GM08714 (cell line): ENCODE data around the gene NR4A1.

ENCODE experiments used
- H3K4me3 ChIP-seq: fragments of 200-500 bp; sonication (Bioruptor generic); 2 replicates; pipeline ENCODE4 v1.5.1; 2014; ENCODE audit warnings: mild to moderate bottlenecking, low read length, inconsistent platforms
- ZNF274 ChIP-seq: IDR thresholded peaks from 2 replicates; pipeline ENCODE4 v1.6.1; 2012; ENCODE audit warnings: mild to moderate bottlenecking, low read depth, low read length

The NR4A1 gene

DNA sequence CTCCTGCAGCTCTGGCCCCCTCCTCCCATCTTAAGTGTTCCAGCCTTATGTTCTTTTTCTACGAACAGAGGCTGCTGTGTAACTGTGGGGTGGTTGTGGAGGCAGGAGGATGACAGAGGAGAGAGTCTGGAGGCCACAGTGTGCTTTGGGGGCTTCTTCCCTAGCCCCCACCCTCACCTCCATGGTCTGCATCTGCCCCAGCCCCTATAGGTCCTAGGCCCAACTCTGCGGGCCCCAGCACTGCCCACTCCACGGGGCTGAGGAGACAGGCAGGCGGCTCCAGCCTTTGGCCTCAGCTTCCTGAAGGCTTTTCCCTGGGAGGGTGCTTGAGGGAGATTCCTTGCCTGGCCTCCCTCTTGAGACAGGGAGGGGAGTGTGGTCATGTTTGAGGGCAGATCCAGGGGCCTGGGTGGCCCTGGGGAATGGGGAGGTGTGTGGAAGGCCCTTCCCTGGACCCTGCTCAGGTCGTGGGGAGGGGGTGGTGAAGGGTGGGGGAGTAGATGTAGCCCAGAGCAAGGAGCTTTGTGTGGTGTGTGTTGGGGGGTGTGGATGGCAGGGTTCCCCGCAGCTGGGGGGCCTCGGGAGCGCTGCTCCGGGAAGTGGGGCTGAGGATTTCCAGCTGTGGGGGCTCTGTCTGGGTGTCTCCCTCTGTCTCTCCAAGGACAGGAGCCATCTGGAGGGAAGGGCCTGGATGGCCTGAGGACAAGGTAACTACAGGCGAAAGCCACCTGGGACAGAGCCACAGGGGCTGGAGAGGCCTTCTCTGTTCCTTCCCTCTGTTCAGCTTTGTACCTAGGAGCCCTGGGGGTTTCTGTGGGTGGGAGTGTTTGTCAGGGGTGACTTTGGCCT, 29.4 kb downstream of the NR4A1 start:
- H3K4me3 ChIP-seq, result no peak overlapping the region
- no peak for TF ChIP-seq ZNF274

DNA sequence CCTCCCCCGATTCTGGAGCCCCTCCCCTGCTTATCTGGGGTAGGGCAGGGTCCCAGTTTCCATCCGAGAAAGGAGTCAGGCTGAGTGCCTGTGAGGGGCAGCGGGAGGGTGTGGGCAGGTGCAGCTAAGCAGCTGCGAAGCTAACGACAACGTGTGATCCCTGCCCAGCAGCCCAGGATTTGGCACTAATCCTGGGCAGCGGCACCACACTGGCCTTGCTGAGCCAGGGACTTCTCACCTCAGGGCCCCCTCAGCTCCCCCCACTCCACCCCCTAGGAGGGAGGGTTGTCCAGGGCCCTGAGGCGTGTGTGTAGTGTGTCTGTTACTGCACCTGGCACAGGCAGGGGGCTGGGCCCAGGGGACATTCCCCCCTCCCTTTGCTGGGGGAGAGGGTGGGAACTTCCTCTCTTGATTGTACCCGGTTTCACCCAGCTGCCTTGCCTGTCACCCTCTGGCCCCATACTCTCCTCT, 30.1 kb downstream of the NR4A1 start:
- no peak overlapping the region for H3K4me3 ChIP-seq

DNA sequence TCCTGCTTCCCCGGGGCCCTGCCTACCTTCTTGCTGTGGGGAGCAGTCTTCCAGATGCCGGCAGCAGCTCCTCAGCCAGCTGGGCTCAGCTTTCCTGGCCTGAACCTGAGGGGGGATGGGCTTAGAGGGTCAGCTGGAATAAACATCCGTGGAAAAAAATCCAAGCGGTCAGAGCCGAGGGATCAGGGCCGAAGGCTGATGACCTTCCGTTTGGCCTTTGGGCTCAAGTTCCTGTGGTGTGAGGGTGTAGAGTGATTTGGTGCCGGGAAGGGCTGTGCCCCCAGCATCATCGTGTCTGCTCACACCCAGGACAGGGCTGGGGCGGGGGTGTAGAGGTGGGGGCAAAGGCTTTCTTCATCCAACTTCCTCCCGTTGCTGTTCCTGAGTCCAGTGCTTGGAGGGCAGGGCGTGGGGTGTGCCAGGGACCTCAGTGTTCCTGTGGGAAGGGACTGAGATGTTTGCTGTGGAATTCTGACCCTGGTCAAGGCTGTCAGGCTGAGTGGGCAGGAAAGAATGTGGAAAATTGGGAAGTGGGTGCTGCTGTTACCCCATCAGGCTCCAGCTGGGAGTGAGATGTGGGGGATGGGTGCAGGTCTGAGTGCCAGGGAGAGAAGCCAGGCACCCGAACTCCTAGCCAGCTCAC, 30.9 kb downstream of the NR4A1 start:
- H3K4me3 ChIP-seq, result no peak overlapping the region
- TF ChIP-seq ZNF274, result no peak

More for the DNA sequence above, 30.1 kb downstream of the NR4A1 start:
- TF ChIP-seq ZNF274, result no peak

DNA sequence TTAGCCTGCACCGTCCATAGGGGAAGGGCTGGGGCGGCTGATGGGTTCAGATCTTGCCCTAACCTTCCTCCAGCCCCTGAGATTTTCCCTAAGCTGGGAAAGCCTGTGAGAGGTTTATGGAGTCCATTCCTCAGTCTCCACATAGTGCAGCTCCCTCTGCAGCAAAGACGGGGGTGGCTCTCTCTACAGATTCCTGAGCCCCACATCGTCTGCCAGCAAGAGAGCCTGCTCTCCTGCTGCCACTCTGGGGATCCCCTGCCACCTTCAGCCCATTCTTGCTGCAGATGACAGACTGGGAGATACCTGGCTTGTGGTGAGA, 31.4 kb downstream of the NR4A1 start:
- TF ChIP-seq ZNF274, result no peak

DNA sequence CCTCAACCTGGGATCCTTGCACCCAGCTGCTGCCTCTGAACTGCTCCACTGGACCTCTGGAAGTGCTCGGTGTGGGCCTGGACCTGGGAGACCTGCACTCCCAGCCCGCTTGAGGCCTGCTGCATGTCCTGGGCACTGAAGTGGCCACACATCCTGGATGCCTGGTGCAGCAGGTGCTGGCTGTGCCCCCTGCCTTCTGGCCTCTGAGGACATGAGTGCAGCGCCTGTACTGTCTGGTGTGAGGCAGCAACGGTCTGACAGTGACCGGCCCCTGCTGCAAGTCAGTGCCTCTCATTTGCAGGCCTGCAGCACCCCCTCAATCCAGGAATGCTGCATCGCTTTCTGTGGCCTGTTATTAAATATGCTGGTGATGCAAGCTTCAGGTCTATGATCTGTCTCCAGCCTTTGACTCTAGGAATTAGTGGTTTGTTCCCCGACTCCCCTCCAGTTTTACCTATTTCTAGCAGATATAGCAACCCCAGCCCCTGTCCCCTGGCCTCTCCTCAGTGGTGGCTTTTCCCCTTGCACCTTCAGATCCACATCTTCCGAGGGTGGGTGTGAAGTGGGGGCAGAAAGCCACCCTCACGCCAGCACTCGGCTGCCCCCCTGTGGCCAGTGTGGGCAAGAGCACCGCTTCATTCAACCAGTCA, 31.9 kb downstream of the NR4A1 start:
- H3K4me3 ChIP-seq, result no peak overlapping the region
- no peak for TF ChIP-seq ZNF274

More for the DNA sequence above, 31.4 kb downstream of the NR4A1 start:
- H3K4me3 ChIP-seq, result no peak overlapping the region

DNA sequence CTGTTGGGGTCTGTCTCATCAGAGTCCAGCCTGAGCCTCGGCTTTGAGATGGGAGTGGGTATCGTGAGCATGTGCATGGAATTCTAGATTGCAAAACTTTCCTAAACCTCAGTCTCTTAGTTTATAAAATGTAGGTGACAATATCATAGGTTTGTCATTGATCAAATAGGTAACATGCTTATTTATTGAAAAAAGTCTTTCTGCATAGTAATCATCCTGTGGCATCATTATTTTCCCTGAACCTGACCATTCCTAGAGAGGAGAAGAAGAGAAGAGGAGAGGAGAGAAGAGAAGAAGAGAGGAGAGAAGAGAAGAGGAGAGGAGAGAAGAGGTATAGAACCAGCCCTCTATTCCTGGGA, 32.4 kb downstream of the NR4A1 start:
- no peak overlapping the region for H3K4me3 ChIP-seq
- no peak for TF ChIP-seq ZNF274

DNA sequence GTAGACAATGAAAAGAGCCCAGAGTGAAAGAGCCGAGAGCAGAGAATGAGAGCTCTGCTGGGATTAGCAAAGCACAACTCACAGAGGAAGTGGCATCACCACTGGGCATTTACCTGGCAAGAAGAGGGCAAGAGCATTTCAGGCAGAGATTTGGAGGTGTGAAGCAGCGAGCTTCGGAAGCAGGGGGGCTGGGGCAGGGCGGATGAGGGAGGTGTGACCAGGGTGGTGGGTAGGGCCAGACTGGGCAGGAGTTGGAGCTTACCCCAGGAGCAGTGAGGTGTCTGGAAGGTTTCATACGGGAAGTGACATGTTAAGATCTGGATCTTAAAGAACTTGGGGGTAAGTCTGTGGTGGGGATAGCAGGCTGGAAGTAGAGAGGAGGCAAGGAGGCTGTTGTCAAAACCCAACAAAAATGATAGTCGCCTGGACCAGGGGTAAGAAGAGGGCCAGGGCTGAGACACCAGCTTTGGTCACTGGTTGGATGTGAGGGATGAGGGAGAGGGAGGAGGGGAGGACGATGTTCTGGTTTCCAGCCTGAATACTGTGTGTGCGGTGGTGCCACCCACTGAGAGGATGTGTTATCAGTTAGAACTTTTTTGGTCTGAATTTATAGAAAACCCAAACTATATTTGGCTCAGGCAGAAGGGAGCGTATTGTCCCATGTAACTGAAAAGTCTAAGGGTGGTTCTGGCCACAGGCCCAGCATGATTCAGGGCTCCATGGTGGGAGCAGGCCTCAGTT, 33.4 kb downstream of the NR4A1 start:
- no peak for TF ChIP-seq ZNF274
- H3K4me3 ChIP-seq, result no peak overlapping the region

DNA sequence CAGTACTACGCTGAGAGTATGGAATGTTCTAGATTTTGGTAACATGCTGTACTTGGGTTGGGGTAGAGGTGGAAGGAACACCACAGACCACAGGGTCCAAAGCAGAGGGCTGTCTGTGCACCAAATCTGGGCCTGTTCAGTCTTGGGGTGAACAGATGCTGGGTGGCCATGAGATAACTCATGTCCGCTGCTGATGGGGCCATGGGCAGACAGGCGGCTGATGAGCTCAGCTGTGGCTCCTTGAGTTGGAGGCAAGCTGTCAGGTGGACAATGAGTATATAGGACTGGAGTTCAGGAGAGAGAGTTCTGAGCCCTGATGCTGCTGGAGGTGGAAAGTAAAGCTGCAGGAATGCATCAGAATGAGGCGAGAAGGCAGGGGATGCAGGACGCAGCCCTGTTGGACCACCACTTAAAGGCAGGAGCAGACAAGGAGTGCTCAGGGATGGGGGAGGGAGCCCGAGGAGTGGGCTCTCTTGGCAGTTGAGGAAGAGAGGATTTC, 34.5 kb downstream of the NR4A1 start:
- no peak for TF ChIP-seq ZNF274
- no peak overlapping the region for H3K4me3 ChIP-seq

DNA sequence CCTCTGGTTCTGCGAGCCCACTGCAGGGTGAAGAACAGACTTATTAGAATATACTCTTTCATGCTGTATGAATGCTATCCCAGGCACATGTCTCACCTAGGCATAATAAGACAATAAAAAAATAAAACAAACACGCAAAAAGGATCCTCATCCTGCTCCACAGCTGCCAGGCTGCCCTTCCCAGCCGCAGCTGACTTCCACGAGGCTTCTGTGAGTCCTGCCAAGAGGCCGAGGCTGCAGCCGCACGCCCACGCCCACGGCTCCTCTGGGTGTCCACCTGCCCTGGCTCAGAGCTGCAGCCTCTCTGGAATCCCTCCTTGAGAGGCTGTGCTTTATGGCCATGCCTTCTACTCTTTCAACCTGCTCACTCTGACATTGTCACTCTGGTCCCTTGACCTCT, 35.1 kb downstream of the NR4A1 start:
- no peak for TF ChIP-seq ZNF274
- H3K4me3 ChIP-seq, result no peak overlapping the region

DNA sequence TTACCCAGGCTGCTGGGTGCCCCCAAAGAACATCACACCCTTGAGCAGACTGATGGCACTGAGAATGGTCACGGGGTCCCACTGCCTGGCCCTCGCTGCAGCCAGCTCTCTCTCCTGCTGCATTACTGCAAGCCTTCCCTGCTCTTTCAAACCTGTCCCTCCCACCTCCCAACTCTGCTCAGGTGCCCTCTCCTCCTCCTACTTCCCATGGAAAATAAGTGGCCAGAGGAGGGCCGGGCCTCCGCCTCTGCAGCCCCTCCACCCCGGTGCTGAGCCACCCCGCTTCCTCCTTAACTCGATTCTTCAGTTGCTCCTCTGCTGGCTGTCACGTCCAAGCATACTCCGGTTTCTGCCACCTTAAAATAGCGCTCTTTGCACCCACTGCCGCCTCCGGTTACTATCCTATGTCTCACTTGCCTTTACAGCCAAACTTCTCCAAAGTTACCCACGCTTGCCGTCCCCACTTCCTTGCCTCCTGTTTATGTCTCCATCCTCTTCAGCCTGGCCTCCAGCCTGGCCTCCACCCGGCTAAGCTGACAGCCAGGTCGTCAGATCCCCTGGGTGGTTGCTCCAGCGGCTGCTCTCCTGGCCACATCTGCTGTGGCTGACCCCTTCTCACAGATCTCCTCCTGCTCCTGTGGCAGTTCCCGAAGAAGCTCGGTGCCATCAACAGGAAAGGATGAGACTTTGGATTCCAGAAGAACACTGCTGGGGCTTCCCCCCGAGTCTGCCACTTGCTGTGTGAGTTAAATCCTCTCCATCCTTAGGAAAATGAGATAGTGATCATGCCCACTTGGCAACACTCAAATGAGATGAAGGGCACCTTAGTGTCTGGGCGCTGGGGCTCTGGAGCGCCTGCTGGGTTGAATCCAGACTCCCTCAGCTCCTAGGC, 35.9 kb downstream of the NR4A1 start:
- no peak overlapping the region for H3K4me3 ChIP-seq

DNA sequence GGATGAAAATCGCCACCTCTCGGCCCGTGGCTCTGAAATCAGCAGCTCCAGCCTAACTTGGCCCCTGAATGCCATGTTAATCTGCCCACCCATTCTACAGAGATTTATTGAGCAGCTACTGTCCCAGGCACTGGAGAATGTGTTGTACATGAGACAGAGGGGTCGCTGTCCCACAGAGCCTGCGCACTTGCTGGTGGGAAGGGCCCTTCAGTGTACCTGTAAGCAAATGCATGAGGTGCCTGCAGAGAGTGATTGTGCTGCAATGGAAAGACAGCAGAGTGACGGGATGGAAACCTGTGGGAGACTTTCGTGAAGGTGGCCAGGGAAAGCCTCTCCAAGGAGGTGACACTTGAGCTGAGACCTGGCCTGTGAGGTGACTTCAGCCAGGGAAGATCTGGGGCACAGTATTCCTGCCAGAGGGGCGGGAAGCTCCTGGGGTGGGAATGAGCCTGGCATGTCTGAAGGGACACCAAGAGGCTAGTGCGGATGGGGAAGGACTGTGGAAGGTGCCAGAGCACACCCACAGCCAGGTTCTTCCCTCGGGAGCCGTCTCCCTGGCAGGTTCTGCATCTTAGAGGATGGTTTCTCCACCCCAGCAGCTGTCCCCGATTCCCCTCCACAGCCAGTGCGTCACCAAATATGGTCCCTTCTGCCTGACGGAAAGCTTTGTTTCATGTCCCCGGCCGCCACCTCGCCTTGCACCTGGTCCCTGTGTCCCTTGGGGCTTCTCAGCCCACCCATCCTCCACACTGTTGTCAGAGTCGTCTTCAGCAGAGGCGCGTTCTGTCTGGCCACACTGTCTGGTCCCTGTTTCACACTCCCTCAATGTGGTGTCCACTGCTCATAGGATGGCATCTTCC, 36.9 kb downstream of the NR4A1 start:
- no peak overlapping the region for H3K4me3 ChIP-seq
- TF ChIP-seq ZNF274, result no peak

More for the DNA sequence above, 35.9 kb downstream of the NR4A1 start:
- no peak for TF ChIP-seq ZNF274

DNA sequence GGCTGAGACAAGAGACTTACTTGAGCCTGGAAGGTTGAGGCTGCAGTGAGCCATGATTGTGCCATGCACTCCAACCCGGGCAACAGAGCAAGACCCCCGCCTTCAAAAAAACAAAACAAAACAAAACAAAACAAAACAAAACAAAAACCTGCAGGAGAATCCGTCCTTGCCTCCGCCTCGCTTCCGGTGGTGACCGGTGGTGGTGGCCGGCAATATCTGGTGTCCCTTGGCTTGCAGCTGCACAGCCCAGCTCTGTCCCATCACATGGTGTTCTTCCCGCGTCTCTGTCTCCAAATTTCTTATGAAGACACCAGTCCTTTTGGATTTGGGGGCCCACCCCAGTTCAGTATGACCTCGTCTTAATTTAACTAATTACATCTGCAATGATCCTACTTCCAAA, 38.2 kb downstream of the NR4A1 start:
- TF ChIP-seq ZNF274, result no peak
- no peak overlapping the region for H3K4me3 ChIP-seq
